Loucy (cell line): ENCODE results near the gene NOTCH1.

Experiments used
- CTCF ChIP-seq: fragments of 200-600 bp; sonication (generic); conservative IDR thresholded peaks from 2 replicates; pipeline ENCODE4 v1.5.1; 2014; ENCODE audit warnings: mild to moderate bottlenecking, antibody characterized with exemption, low read length
- EZH2phosphoT487 ChIP-seq: fragments of 200-600 bp; IDR thresholded peaks from 2 replicates; pipeline ENCODE4 v1.6.1; 2018; ENCODE audit warnings: antibody characterized with exemption, mild to moderate bottlenecking, moderate library complexity, borderline replicate concordance

GRCh38 chr9:136556166-136556565, 10.3 kb upstream of the NOTCH1 start:
- no peak for TF ChIP-seq CTCF
- no peak for TF ChIP-seq EZH2phosphoT487
